Mucosa of descending colon (tissue), 3 donors: ENCODE results near the gene ADIRF. TPM values are rescaled to one million over a fixed set of nuclear protein-coding genes. Genes with fewer than 3 reads are reported as not detected.
A peak's percentile ranks its signal among the peaks of the same experiment; 100 is the strongest.
"Not testable (repeated sequence)": the region's sequence is repeated elsewhere in the genome, so short reads cannot be mapped to it uniquely, and the experiment has no call there.

Experiments
- ATAC-seq: fragments of 200-7000 bp; cut with Tn5 transposase; one replicate; pipeline ENCODE4 v1.9.1; 2020; ENCODE audit warnings: mild to moderate bottlenecking, moderate library complexity
- DNase-seq, 3 donors: peaks; one replicate each; pipeline ENCODE4 v3.0.0-alpha.2; 2020
- H3K36me3 ChIP-seq: fragments of 200-600 bp; one replicate; pipeline ENCODE4 v1.8.0; 2021; ENCODE audit warnings: low read depth, mild to moderate bottlenecking
- H3K4me1 ChIP-seq: fragments of 200-600 bp; one replicate; pipeline ENCODE4 v1.8.0; 2021; ENCODE audit warnings: low read depth, mild to moderate bottlenecking
- H3K4me3 ChIP-seq: fragments of 200-600 bp; one replicate; pipeline ENCODE4 v1.8.0; 2021; ENCODE audit warnings: mild to moderate bottlenecking
- H3K9me3 ChIP-seq: fragments of 200-600 bp; one replicate; pipeline ENCODE4 v1.8.0; 2021; ENCODE audit warnings: mild to moderate bottlenecking
- CTCF ChIP-seq: fragments of 200-600 bp; IDR thresholded peaks from one replicate; pipeline ENCODE4 v1.8.0; 2022; ENCODE audit warnings: antibody characterized with exemption, mild to moderate bottlenecking
- intact Hi-C, 2 donors: fragments of 100-400 bp; cut with DNase I in 1 of 2; cut with micrococcal nuclease in 1 of 2; formaldehyde crosslinking; loops; one replicate each; pipeline versions ENCODE4 v1.11.0 to v1.11.1; 2022; cut with DNase I, micrococcal nuclease
- total RNA-seq, 3 donors: library from RNA; stranded (reverse); fragmentation: NEBNext Ultra II Directional in 2 of 3; extraction: Animal tissue kit (Norgen Biotek cat#: 25700) in 2 of 3; gene quantifications; one replicate each; pipeline versions ENCODE4 v1.2.1 to v1.2.4, GENCODE V29; 2021 to 2023
- donor health status: DM: no; HTN: no; CAD: no; lungs with moderate emphysema.
- donor health status: DM: no; HTN: no; CAD: no.
- donor health status: DM: no; HTN: yes; CAD: no.

ADIRF gene
- total RNA-seq, 3 donors from 2014 or later = 48.6 to 127 (median 90.6) TPM

- intact Hi-C loops = no loop called here
- Histone ChIP-seq H3K4me1 (no peaks in the 10 kb centered on the region), H3K36me3 (no peaks in the 10 kb centered on the region), H3K9me3 (peaks cover 13% of the 10 kb centered on the region), H3K4me3 (no peak overlapping the region)
- DNase-seq = no peak
- no peak for TF ChIP-seq CTCF
- no peak for ATAC-seq
Measured at GRCh38 chr10:86951184-86951761, 17.0 kb upstream of the ADIRF start.

DNA sequence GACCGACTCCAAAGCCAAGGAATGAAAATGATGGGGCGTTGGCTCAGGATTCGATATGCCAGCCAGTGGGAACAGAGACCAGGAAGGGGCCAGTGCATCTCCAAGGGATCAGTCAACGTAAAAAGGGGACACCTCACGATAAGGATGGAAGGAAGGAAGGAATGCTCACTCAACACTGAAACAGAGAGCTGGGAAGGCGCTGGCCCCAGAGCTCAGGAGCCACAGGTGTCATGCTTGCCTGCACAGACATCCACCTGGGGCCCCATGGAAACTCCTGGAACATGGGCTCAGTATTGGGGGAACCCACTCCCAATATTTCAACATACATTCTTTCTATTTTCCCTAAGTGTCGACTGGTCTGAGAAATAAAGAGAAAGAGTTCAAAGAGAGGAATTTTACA, 16.2 kb upstream of the ADIRF start:
- no peaks in the 10 kb centered on the region for H3K36me3 ChIP-seq
- intact Hi-C loops = no loop called here
- peaks cover 13% of the 10 kb centered on the region for H3K9me3 ChIP-seq
- no peak for DNase-seq
- H3K4me3 ChIP-seq = no peak overlapping the region
- no peak for ATAC-seq
- no peak for TF ChIP-seq CTCF
- no peaks in the 10 kb centered on the region for H3K4me1 ChIP-seq

GRCh38 chr10:86952697-86953096, 15.6 kb upstream of the ADIRF start:
- H3K9me3 ChIP-seq = peaks cover 13% of the 10 kb centered on the region
- H3K36me3 ChIP-seq, H3K4me3 ChIP-seq, intact Hi-C loops, DNase-seq, ATAC-seq, H3K4me1 ChIP-seq: not testable (repeated sequence)

- no peak for TF ChIP-seq CTCF
- H3K4me3 ChIP-seq = no peak overlapping the region
- H3K36me3 ChIP-seq = no peaks in the 10 kb centered on the region
- peak; percentile 42 for ATAC-seq
- no peak for DNase-seq
- intact Hi-C loops = no loop called here
- H3K4me1 ChIP-seq = no peaks in the 10 kb centered on the region
- peaks cover 13% of the 10 kb centered on the region for H3K9me3 ChIP-seq
Measured at GRCh38 chr10:86953747-86954680, 14.3 kb upstream of the ADIRF start.

GRCh38 chr10:86954681-86955500, 13.4 kb upstream of the ADIRF start:
- TF ChIP-seq CTCF = no peak
- DNase-seq (no peak), ATAC-seq (no peak)
- no peak overlapping the region for H3K4me3 ChIP-seq
- H3K4me1 ChIP-seq = no peaks in the 10 kb centered on the region
- intact Hi-C loops = no loop called here
- peaks cover 13% of the 10 kb centered on the region for H3K9me3 ChIP-seq
- no peaks in the 10 kb centered on the region for H3K36me3 ChIP-seq
